Fibroblast of pulmonary artery (primary cell): ENCODE measurements around the gene GPR142.
A peak's percentile ranks its signal among the peaks of the same experiment; 100 is the strongest.

Source experiments
- DNase-seq: peaks from one replicate; pipeline ENCODE4 v3.0.0-alpha.2; 2010; ENCODE audit warnings: low read depth
- H3K4me3 ChIP-seq: replicated peaks from 2 replicates; pipeline ENCODE4 v1.5.1; 2011; ENCODE audit warnings: low read depth, mild to moderate bottlenecking, control low read depth, low read length, moderate library complexity
- CTCF ChIP-seq: IDR thresholded peaks from 2 replicates; pipeline ENCODE4 v1.5.1; 2011; ENCODE audit warnings: mild to moderate bottlenecking, control low read depth, low read length, inconsistent platforms; ENCODE audit errors: missing control alignments

The GPR142 gene

GRCh38 chr17:74373838-74374606 lies 6.7 kb downstream of the GPR142 start:
- H3K4me3 ChIP-seq: no peak overlapping the region
- DNase-seq: no peak
- no peak for TF ChIP-seq CTCF

- TF ChIP-seq CTCF: no peak
- no peak overlapping the region for H3K4me3 ChIP-seq
- no peak for DNase-seq
Observed at GRCh38 chr17:74374858-74375257, 7.6 kb downstream of the GPR142 start.

- H3K4me3 ChIP-seq: no peak overlapping the region
- peak; percentile 82 for DNase-seq
- peak; percentile 81 for TF ChIP-seq CTCF
Observed at GRCh38 chr17:74379495-74380085, 12.3 kb downstream of the GPR142 start.

- DNase-seq: no peak
- H3K4me3 ChIP-seq: no peak overlapping the region
- TF ChIP-seq CTCF: no peak
Observed at GRCh38 chr17:74380086-74380958, 13.0 kb downstream of the GPR142 start.

- no peak overlapping the region for H3K4me3 ChIP-seq
- TF ChIP-seq CTCF: no peak
- DNase-seq: no peak
Observed at GRCh38 chr17:74380959-74381808, 13.9 kb downstream of the GPR142 start.

GRCh38 chr17:74383141-74383540 lies 15.8 kb downstream of the GPR142 start:
- H3K4me3 ChIP-seq: no peak overlapping the region
- no peak for DNase-seq
- no peak for TF ChIP-seq CTCF
